ENCODE data around the gene DOCK6.

DNA sequence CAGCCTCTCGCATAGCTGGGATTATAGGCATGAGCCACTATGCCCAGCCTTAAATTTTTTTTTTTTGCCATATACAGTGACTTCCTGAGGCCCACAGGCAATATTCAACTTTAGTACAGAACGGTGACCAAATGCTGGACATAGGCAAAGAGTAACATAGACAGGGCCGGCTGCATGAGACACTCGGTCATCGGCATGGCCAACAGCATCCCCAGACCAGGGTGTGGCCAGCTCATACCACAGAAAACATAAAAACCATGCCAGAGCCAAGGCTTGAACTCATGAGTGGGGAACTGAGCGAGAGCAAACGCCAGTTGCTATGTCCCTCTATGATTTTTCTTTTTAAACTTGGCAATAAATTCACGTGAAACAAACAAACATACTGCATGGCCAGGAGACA lies 82.0 kb downstream of the DOCK6 start:
- TF ChIP-seq, protein P1, sequence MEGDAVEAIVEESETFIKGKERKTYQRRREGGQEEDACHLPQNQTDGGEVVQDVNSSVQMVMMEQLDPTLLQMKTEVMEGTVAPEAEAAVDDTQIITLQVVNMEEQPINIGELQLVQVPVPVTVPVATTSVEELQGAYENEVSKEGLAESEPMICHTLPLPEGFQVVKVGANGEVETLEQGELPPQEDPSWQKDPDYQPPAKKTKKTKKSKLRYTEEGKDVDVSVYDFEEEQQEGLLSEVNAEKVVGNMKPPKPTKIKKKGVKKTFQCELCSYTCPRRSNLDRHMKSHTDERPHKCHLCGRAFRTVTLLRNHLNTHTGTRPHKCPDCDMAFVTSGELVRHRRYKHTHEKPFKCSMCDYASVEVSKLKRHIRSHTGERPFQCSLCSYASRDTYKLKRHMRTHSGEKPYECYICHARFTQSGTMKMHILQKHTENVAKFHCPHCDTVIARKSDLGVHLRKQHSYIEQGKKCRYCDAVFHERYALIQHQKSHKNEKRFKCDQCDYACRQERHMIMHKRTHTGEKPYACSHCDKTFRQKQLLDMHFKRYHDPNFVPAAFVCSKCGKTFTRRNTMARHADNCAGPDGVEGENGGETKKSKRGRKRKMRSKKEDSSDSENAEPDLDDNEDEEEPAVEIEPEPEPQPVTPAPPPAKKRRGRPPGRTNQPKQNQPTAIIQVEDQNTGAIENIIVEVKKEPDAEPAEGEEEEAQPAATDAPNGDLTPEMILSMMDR (IDR thresholded peaks at IDR 0.05), result no peak
- TF ChIP-seq ZFX (IDR thresholded peaks at IDR 0.05; ENCODE audit: borderline replicate concordance), result no peak

Measured in 22Rv1 (cell line).